SK-N-SH (cell line): Measurements from ENCODE around the gene TMEM240. TPM values are rescaled to one million over a fixed set of nuclear protein-coding genes. Genes with fewer than 3 reads are reported as not detected.
"Not testable (repeated sequence)": the region's sequence is repeated elsewhere in the genome, so short reads cannot be mapped to it uniquely, and the experiment has no call there.

ENCODE experiments used
- CTCF ChIA-PET: fragments of 300-600, 350-600 bp; formaldehyde crosslinking; extraction: SDS; loops from one replicate; lab custom pipeline; 2021; lab: Yijun Ruan, JAX
- POLR2A ChIA-PET: fragments of 350-600 bp; sonication (Branson Sonifier 250); formaldehyde crosslinking; extraction: SDS; loops from one replicate; lab custom pipeline; 2020; ENCODE audit warnings: antibody characterized with exemption, inconsistent platforms; lab: Yijun Ruan, JAX
- DNase-seq: peaks from one replicate; pipeline ENCODE4 v3.0.0; 2012
- H2AFZ ChIP-seq: fragments of 200-600 bp; sonication (generic); 2 replicates; pipeline ENCODE4 v1.8.1; 2016; ENCODE audit warnings: antibody characterized with exemption, mild to moderate bottlenecking, low read depth
- H3F3A ChIP-seq: fragments of 200-600 bp; sonication (generic); replicated peaks from 2 replicates; pipeline ENCODE3; 2016; ENCODE audit warnings: antibody characterized with exemption, mild to moderate bottlenecking; ENCODE audit not compliant: insufficient read depth
- H3K27ac ChIP-seq, 2 experiments: fragments of 200-500 bp in 1 of 2; fragments of 200-600 bp in 1 of 2; sonication (Bioruptor generic) in 1 of 2; sonication (generic), shearing (Covaris generic) in 1 of 2; 2 replicates each; pipeline versions ENCODE4 v1.5.1 to v1.6.1; 2014 to 2016; ENCODE audit warnings: low read depth in 2 of 2, inconsistent platforms in 1 of 2, low read length in 1 of 2, mild to moderate bottlenecking in 1 of 2, mixed read lengths in 1 of 2
- H3K27me3 ChIP-seq: fragments of 200-600 bp; sonication (generic), shearing (Covaris generic); 2 replicates; pipeline ENCODE4 v1.6.1; 2016; ENCODE audit warnings: mixed run types; ENCODE audit not compliant: insufficient read depth
- H3K36me3 ChIP-seq, 2 experiments: fragments of 200-500 bp in 1 of 2; fragments of 200-600 bp in 1 of 2; sonication (Bioruptor generic) in 1 of 2; sonication (generic) in 1 of 2; replicated peaks in 1 of 2; 2 replicates each; pipeline versions ENCODE3 to v1.5.1; 2014 to 2016; ENCODE audit warnings: low read length in 1 of 2, mild to moderate bottlenecking in 1 of 2; ENCODE audit not compliant: insufficient read depth in 2 of 2, control insufficient read depth in 1 of 2
- H3K4me1 ChIP-seq, 2 experiments: fragments of 200-500 bp in 1 of 2; fragments of 200-600 bp in 1 of 2; sonication (Bioruptor generic) in 1 of 2; sonication (generic), shearing (Covaris generic) in 1 of 2; 2 replicates each; pipeline versions ENCODE4 v1.5.1 to v1.6.1; 2014 to 2016; ENCODE audit warnings: low read depth in 1 of 2, low read length in 1 of 2, mixed run types in 1 of 2; ENCODE audit not compliant: insufficient read depth in 2 of 2, control insufficient read depth in 1 of 2
- H3K4me2 ChIP-seq: fragments of 200-600 bp; sonication (generic), shearing (Covaris generic); 2 replicates; pipeline ENCODE4 v1.6.1; 2017; ENCODE audit warnings: mixed run types
- H3K4me3 ChIP-seq, 2 experiments: fragments of 200-500 bp in 1 of 2; fragments of 200-600 bp in 1 of 2; sonication (Bioruptor generic) in 1 of 2; sonication (generic), shearing (Covaris generic) in 1 of 2; 2 replicates each; pipeline versions ENCODE4 v1.5.1 to v1.8.1; 2014 to 2016; ENCODE audit warnings: low read depth in 2 of 2, inconsistent platforms in 1 of 2, low read length in 1 of 2, mild to moderate bottlenecking in 1 of 2, mixed read lengths in 1 of 2, moderate library complexity in 1 of 2
- H3K79me2 ChIP-seq: fragments of 200-600 bp; sonication (generic); 2 replicates; pipeline ENCODE4 v1.8.1; 2017; ENCODE audit warnings: mild to moderate bottlenecking; ENCODE audit not compliant: insufficient read depth
- H3K9ac ChIP-seq: fragments of 200-600 bp; sonication (generic); 2 replicates; pipeline ENCODE4 v1.6.1; 2017; ENCODE audit warnings: mixed run types
- H3K9me2 ChIP-seq: fragments of 200-600 bp; sonication (generic); 2 replicates; pipeline ENCODE4 v1.6.1; 2017; ENCODE audit warnings: mixed run types
- H3K9me3 ChIP-seq: fragments of 200-600 bp; sonication (generic); 2 replicates; pipeline ENCODE4 v1.6.1; 2017; ENCODE audit warnings: mixed run types, mild to moderate bottlenecking, moderate library complexity
- H4K20me1 ChIP-seq: fragments of 200-600 bp; sonication (generic); 2 replicates; pipeline ENCODE4 v1.6.1; 2017; ENCODE audit warnings: mild to moderate bottlenecking, mixed run types; ENCODE audit not compliant: insufficient read depth
- CTCF ChIP-seq: fragments of 200-600 bp; sonication (generic); IDR thresholded peaks from 2 replicates; pipeline ENCODE4 v1.6.1; 2017; ENCODE audit warnings: antibody characterized with exemption, mild to moderate bottlenecking, moderate library complexity
- RAD21 ChIP-seq: IDR thresholded peaks from 2 replicates; pipeline ENCODE4 v1.6.1; 2012; ENCODE audit warnings: mild to moderate bottlenecking, low read length
- SMC3 ChIP-seq: IDR thresholded peaks from 2 replicates; pipeline ENCODE4 v1.6.1; 2012; ENCODE audit warnings: low read depth, low read length, improper control_type of control experiment
- WGBS: methylation state at CpG from one replicate; pipeline ENCODE4 v1.1.6; 2017; ENCODE audit warnings: low lambda C conversion rate; 5-methylcytosine and 5-hydroxymethylcytosine counted together
- polyA plus RNA-seq, 3 experiments: library from polyadenylated mRNA; depleted of rRNA; stranded (reverse); fragments of >200 nt; gene quantifications; 2 replicates each; pipeline ENCODE4 v1.2.3, GENCODE V29; 2012

TMEM240 gene
- polyA plus RNA-seq, 1 of the 3 experiments (the other 2 are of a cell fraction) = 6.5 TPM

- CTCF ChIA-PET = interaction anchor here (0.6 to 2.0 kb wide), 12 partner anchors 14 to 157 kb away, joined by 3 to 8 read pairs (median 4); no protein-coding TSS in a partner anchor
- DNase-seq, H3K79me2 ChIP-seq, H3F3A ChIP-seq, H2AFZ ChIP-seq, H3K9ac ChIP-seq, H3K4me2 ChIP-seq, H3K4me1 ChIP-seq, H3K4me3 ChIP-seq, H3K9me2 ChIP-seq, H3K27ac ChIP-seq, H3K36me3 ChIP-seq, H3K9me3 ChIP-seq, H3K27me3 ChIP-seq, H4K20me1 ChIP-seq: not testable (repeated sequence)
- peak; percentile 19; the same call in 1 of the 2 replicates for TF ChIP-seq RAD21
- peak; percentile 45 for TF ChIP-seq CTCF
- POLR2A ChIA-PET = interaction anchor here (0.9 to 1.2 kb wide), 2 partner anchors 103 to 105 kb away, joined by 3 to 4 read pairs; no protein-coding TSS in a partner anchor
- 53% methylated on average over 14 of the region's 22 CpGs for WGBS
Observed at GRCh38 chr1:1505366-1505798, 35.0 kb downstream of the TMEM240 start.

GRCh38 chr1:1504777-1505365 is 35.6 kb downstream of the TMEM240 start:
- peak overlapping the region; percentile 51; the same call in 1 of the 2 replicates for H2AFZ ChIP-seq
- H3F3A ChIP-seq, H3K79me2 ChIP-seq, H3K4me2 ChIP-seq, H3K9me3 ChIP-seq, H3K9me2 ChIP-seq, H4K20me1 ChIP-seq, DNase-seq, H3K9ac ChIP-seq, H3K27me3 ChIP-seq, H3K4me3 ChIP-seq, H3K36me3 ChIP-seq, H3K27ac ChIP-seq, H3K4me1 ChIP-seq: not testable (repeated sequence)
- TF ChIP-seq CTCF (peak; percentile 53), SMC3 (0 out of 2 replicates have a peak, but pooled peaks have one; percentile 1), RAD21 (peak; percentile 26)
- ChIA-PET CTCF (interaction anchor here (0.6 to 2.0 kb wide), 14 partner anchors 10 to 157 kb away, joined by 3 to 8 read pairs (median 3); no protein-coding TSS in a partner anchor), POLR2A (interaction anchor here (0.9 to 1.2 kb wide), 2 partner anchors 102 to 104 kb away, joined by 3 to 4 read pairs; no protein-coding TSS in a partner anchor)
- 67% methylated on average over 13 of the region's 16 CpGs for WGBS

GRCh38 chr1:1495461-1495975 is 44.9 kb downstream of the TMEM240 start:
- H2AFZ ChIP-seq, H3K4me3 ChIP-seq, H3K9me2 ChIP-seq, H3K4me2 ChIP-seq, H4K20me1 ChIP-seq, H3K9me3 ChIP-seq, H3K27me3 ChIP-seq, H3F3A ChIP-seq, POLR2A ChIA-PET, CTCF ChIA-PET, H3K9ac ChIP-seq, DNase-seq, H3K79me2 ChIP-seq, H3K27ac ChIP-seq, H3K4me1 ChIP-seq: not testable (repeated sequence)
- WGBS = 91% methylated on average over 11 of the region's 18 CpGs
- H3K36me3 ChIP-seq = peaks cover 13 to 31% of the 10 kb centered on the region in 2 experiments

GRCh38 chr1:1494311-1494710 is 46.1 kb downstream of the TMEM240 start:
- H3K79me2 ChIP-seq, H2AFZ ChIP-seq, H3K9me3 ChIP-seq, CTCF ChIA-PET, H3K27me3 ChIP-seq, H4K20me1 ChIP-seq, H3F3A ChIP-seq, H3K4me1 ChIP-seq, H3K9me2 ChIP-seq, H3K9ac ChIP-seq, H3K27ac ChIP-seq, DNase-seq, H3K4me3 ChIP-seq, POLR2A ChIA-PET, H3K4me2 ChIP-seq: not testable (repeated sequence)
- no CpG with 5 or more reads among the region's 22 CpGs for WGBS
- H3K36me3 ChIP-seq = peaks cover 22 to 31% of the 10 kb centered on the region in 2 experiments
